Measurements from ENCODE around the gene SUZ12.

The SUZ12 gene

DNA sequence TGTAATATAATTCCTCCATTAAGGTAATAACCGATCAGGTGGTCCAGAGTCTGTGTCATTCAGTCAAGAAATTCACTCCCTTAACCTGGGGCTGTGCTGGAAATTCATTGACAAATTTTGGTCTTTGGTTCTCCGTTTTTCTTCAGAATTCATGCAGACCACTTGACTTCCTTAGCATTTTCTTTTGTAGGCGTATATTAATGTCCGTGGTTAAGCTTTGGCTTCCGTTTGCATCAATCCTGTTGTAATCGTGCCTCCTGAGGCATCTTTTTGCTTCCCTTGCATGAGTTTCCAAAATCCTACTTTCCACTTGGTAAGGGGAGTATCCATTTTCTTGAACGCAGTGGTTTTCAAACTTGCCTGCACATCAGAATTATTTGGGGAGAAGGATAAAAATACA, 79.4 kb downstream of the SUZ12 start:
- TF ChIP-seq GLIS3 (CRISPR knock-in tag; IDR thresholded peaks at IDR 0.05) = no peak
- TF ChIP-seq, protein P1, sequence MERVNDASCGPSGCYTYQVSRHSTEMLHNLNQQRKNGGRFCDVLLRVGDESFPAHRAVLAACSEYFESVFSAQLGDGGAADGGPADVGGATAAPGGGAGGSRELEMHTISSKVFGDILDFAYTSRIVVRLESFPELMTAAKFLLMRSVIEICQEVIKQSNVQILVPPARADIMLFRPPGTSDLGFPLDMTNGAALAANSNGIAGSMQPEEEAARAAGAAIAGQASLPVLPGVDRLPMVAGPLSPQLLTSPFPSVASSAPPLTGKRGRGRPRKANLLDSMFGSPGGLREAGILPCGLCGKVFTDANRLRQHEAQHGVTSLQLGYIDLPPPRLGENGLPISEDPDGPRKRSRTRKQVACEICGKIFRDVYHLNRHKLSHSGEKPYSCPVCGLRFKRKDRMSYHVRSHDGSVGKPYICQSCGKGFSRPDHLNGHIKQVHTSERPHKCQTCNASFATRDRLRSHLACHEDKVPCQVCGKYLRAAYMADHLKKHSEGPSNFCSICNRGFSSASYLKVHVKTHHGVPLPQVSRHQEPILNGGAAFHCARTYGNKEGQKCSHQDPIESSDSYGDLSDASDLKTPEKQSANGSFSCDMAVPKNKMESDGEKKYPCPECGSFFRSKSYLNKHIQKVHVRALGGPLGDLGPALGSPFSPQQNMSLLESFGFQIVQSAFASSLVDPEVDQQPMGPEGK (CRISPR knock-in tag; IDR thresholded peaks at IDR 0.05; ENCODE audit: borderline replicate concordance) = no peak
- no peak for TF ChIP-seq ZNF8 (CRISPR knock-in tag; IDR thresholded peaks at IDR 0.05)
- TF ChIP-seq OSR1 (CRISPR knock-in tag; IDR thresholded peaks at IDR 0.05) = no peak
- TF ChIP-seq SNAI2 (CRISPR knock-in tag; IDR thresholded peaks at IDR 0.05) = no peak
- TF ChIP-seq RARB (CRISPR knock-in tag; IDR thresholded peaks at IDR 0.05) = no peak
- no peak for TF ChIP-seq ZFP3 (CRISPR knock-in tag; IDR thresholded peaks at IDR 0.05)
- TF ChIP-seq ARNTL (CRISPR knock-in tag; IDR thresholded peaks at IDR 0.05; ENCODE audit: borderline replicate concordance, low read depth) = no peak
- TF ChIP-seq, protein P2, sequence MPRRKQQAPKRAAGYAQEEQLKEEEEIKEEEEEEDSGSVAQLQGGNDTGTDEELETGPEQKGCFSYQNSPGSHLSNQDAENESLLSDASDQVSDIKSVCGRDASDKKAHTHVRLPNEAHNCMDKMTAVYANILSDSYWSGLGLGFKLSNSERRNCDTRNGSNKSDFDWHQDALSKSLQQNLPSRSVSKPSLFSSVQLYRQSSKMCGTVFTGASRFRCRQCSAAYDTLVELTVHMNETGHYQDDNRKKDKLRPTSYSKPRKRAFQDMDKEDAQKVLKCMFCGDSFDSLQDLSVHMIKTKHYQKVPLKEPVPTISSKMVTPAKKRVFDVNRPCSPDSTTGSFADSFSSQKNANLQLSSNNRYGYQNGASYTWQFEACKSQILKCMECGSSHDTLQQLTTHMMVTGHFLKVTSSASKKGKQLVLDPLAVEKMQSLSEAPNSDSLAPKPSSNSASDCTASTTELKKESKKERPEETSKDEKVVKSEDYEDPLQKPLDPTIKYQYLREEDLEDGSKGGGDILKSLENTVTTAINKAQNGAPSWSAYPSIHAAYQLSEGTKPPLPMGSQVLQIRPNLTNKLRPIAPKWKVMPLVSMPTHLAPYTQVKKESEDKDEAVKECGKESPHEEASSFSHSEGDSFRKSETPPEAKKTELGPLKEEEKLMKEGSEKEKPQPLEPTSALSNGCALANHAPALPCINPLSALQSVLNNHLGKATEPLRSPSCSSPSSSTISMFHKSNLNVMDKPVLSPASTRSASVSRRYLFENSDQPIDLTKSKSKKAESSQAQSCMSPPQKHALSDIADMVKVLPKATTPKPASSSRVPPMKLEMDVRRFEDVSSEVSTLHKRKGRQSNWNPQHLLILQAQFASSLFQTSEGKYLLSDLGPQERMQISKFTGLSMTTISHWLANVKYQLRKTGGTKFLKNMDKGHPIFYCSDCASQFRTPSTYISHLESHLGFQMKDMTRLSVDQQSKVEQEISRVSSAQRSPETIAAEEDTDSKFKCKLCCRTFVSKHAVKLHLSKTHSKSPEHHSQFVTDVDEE (CRISPR knock-in tag; IDR thresholded peaks at IDR 0.05) = no peak
- TF ChIP-seq, protein P3, sequence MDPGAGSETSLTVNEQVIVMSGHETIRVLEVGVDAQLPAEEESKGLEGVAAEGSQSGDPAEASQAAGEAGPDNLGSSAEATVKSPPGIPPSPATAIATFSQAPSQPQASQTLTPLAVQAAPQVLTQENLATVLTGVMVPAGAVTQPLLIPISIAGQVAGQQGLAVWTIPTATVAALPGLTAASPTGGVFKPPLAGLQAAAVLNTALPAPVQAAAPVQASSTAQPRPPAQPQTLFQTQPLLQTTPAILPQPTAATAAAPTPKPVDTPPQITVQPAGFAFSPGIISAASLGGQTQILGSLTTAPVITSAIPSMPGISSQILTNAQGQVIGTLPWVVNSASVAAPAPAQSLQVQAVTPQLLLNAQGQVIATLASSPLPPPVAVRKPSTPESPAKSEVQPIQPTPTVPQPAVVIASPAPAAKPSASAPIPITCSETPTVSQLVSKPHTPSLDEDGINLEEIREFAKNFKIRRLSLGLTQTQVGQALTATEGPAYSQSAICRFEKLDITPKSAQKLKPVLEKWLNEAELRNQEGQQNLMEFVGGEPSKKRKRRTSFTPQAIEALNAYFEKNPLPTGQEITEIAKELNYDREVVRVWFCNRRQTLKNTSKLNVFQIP (CRISPR knock-in tag; IDR thresholded peaks at IDR 0.05; ENCODE audit: borderline replicate concordance, low read depth) = no peak
- no peak for TF ChIP-seq TCF4 (CRISPR knock-in tag; IDR thresholded peaks at IDR 0.05; ENCODE audit: borderline replicate concordance)
- no peak for TF ChIP-seq PPARA (CRISPR knock-in tag; IDR thresholded peaks at IDR 0.05; ENCODE audit: borderline replicate concordance)
- TF ChIP-seq ZFP30 (CRISPR knock-in tag; IDR thresholded peaks at IDR 0.05) = no peak
- TF ChIP-seq, protein P4, sequence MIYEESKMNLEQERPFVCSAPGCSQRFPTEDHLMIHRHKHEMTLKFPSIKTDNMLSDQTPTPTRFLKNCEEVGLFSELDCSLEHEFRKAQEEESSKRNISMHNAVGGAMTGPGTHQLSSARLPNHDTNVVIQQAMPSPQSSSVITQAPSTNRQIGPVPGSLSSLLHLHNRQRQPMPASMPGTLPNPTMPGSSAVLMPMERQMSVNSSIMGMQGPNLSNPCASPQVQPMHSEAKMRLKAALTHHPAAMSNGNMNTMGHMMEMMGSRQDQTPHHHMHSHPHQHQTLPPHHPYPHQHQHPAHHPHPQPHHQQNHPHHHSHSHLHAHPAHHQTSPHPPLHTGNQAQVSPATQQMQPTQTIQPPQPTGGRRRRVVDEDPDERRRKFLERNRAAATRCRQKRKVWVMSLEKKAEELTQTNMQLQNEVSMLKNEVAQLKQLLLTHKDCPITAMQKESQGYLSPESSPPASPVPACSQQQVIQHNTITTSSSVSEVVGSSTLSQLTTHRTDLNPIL (CRISPR knock-in tag; IDR thresholded peaks at IDR 0.05; ENCODE audit: low read depth) = no peak
- ATAC-seq = no peak

DNA sequence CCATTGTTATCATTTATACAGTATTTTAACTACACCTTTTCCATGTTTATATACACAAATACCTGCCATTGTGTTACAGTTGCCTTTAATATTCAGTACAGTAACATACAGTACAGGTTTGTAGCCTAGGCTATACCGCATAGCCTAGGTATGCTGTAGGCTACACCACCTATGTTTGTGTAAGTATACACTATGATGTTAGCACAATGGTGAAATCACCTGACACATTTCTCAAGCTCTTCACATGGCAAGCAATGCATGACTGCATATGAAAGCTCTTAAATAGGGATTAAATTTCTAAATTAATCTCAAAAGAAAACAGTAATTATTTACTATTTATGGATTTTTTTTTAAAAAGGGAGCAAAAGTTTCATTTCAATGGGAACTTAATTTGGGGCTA, 82.4 kb downstream of the SUZ12 start:
- ATAC-seq = no peak
- TF ChIP-seq RARB (CRISPR knock-in tag; IDR thresholded peaks at IDR 0.05) = no peak
- TF ChIP-seq, protein P4 (CRISPR knock-in tag; IDR thresholded peaks at IDR 0.05; ENCODE audit: low read depth) = no peak
- no peak for TF ChIP-seq TOX (CRISPR knock-in tag; IDR thresholded peaks at IDR 0.05; ENCODE audit: borderline replicate concordance)
- no peak for TF ChIP-seq PPARA (CRISPR knock-in tag; IDR thresholded peaks at IDR 0.05; ENCODE audit: borderline replicate concordance)
- no peak for TF ChIP-seq ZNF70 (CRISPR knock-in tag; IDR thresholded peaks at IDR 0.05)
- no peak for TF ChIP-seq ZFP30 (CRISPR knock-in tag; IDR thresholded peaks at IDR 0.05)
- no peak for TF ChIP-seq OSR1 (CRISPR knock-in tag; IDR thresholded peaks at IDR 0.05)
- TF ChIP-seq ZFP3 (CRISPR knock-in tag; IDR thresholded peaks at IDR 0.05) = no peak
- TF ChIP-seq, protein P2 (CRISPR knock-in tag; IDR thresholded peaks at IDR 0.05) = no peak
- TF ChIP-seq, protein P3 (CRISPR knock-in tag; IDR thresholded peaks at IDR 0.05; ENCODE audit: borderline replicate concordance, low read depth) = no peak
- TF ChIP-seq, protein P1 (CRISPR knock-in tag; IDR thresholded peaks at IDR 0.05; ENCODE audit: borderline replicate concordance) = no peak
- no peak for TF ChIP-seq BACH2 (CRISPR knock-in tag; IDR thresholded peaks at IDR 0.05; ENCODE audit: borderline replicate concordance)
- TF ChIP-seq ZNF565 (CRISPR knock-in tag; conservative IDR thresholded peaks at IDR 0.05; ENCODE audit: low read depth) = no peak
- no peak for TF ChIP-seq ZNF8 (CRISPR knock-in tag; IDR thresholded peaks at IDR 0.05)
- TF ChIP-seq SNAI2 (CRISPR knock-in tag; IDR thresholded peaks at IDR 0.05) = no peak
- TF ChIP-seq TCF4 (CRISPR knock-in tag; IDR thresholded peaks at IDR 0.05; ENCODE audit: borderline replicate concordance) = no peak
- TF ChIP-seq ISL1 (CRISPR knock-in tag; IDR thresholded peaks at IDR 0.05) = no peak
- TF ChIP-seq CSDC2 (CRISPR knock-in tag; IDR thresholded peaks at IDR 0.05) = no peak

Measured in SK-N-SH treated with all-trans-retinoic acid at 6 μM for 48 hours (cell line).